ENCODE measurements around the gene BEST3.
A peak's percentile ranks its signal among the peaks of the same experiment; 100 is the strongest.

Gene BEST3

GRCh38 chr12:69698769-69699540 is at the start of gene BEST3:
TSS of gene BEST3 (minus strand) at chr12:69699303. CDS start at chr12:69697798, 1,505 bp downstream.
- Histone ChIP-seq H3K4me2 (ENCODE audit: low read depth, low read length) (peak within 1 kb of the TSS; percentile 51), H3F3A (ENCODE audit: insufficient read depth, low read length) (peaks cover 21% of the 10 kb centered on the region), H3K79me2 (ENCODE audit: low read length) (peaks cover 45% of the 10 kb centered on the region), H3K4me1 (ENCODE audit: low read length) (peaks cover 12% of the 10 kb centered on the region), H3K9me2 (replicated peaks; ENCODE audit: insufficient read depth, low read length) (no peaks in the 10 kb centered on the region), H3K27me3 (replicated peaks; ENCODE audit: insufficient read depth, low read length) (no peaks in the 10 kb centered on the region), H3K9ac (ENCODE audit: low read length) (peak within 1 kb of the TSS; percentile 83), H3K27ac (ENCODE audit: low read length) (peak within 1 kb of the TSS; percentile 92), H3K9me3 (replicated peaks; ENCODE audit: insufficient read depth, low read length) (no peaks in the 10 kb centered on the region), H2AFZ (ENCODE audit: low read length) (peak within 1 kb of the TSS; percentile 66), H3K4me3 (ENCODE audit: low read length) (peak within 1 kb of the TSS; percentile 76), H3K36me3 (replicated peaks; ENCODE audit: insufficient read depth, low read length) (no peaks in the 10 kb centered on the region), H4K20me1 (ENCODE audit: insufficient read depth, low read length) (no peaks in the 10 kb centered on the region)
- peak; percentile 93 for DNase-seq
- TF ChIP-seq EZH2 (optimal IDR thresholded peaks at IDR 0.05; ENCODE audit: low read depth, low read length) (no peak), CTCF (IDR thresholded peaks at IDR 0.05; ENCODE audit: low read length) (no peak), EZH2phosphoT487 (IDR thresholded peaks at IDR 0.05; ENCODE audit: low read length) (no peak)

- TF ChIP-seq EZH2phosphoT487 (IDR thresholded peaks at IDR 0.05; ENCODE audit: low read length) (no peak), CTCF (IDR thresholded peaks at IDR 0.05; ENCODE audit: low read length) (no peak), EZH2 (optimal IDR thresholded peaks at IDR 0.05; ENCODE audit: low read depth, low read length) (no peak)
- Histone ChIP-seq H3K9me3 (replicated peaks; ENCODE audit: insufficient read depth, low read length) (no peaks in the 10 kb centered on the region), H2AFZ (ENCODE audit: low read length) (no peak overlapping the region), H4K20me1 (ENCODE audit: insufficient read depth, low read length) (no peaks in the 10 kb centered on the region), H3K27me3 (replicated peaks; ENCODE audit: insufficient read depth, low read length) (no peaks in the 10 kb centered on the region), H3K36me3 (replicated peaks; ENCODE audit: insufficient read depth, low read length) (no peaks in the 10 kb centered on the region), H3F3A (ENCODE audit: insufficient read depth, low read length) (peaks cover 10% of the 10 kb centered on the region), H3K9ac (ENCODE audit: low read length) (no peak overlapping the region), H3K4me1 (ENCODE audit: low read length) (0 out of 2 replicates have a peak, but pooled peaks cover 6% of the 10 kb centered on the region), H3K4me3 (ENCODE audit: low read length) (no peak overlapping the region), H3K9me2 (replicated peaks; ENCODE audit: insufficient read depth, low read length) (no peaks in the 10 kb centered on the region), H3K27ac (ENCODE audit: low read length) (no peak overlapping the region), H3K4me2 (ENCODE audit: low read depth, low read length) (no peak overlapping the region), H3K79me2 (ENCODE audit: low read length) (peaks cover 68% of the 10 kb centered on the region)
- no peak for DNase-seq
Observed at GRCh38 chr12:69744109-69744508, 45.0 kb upstream of the BEST3 start.

- Histone ChIP-seq H3K9ac (ENCODE audit: low read length) (peak overlapping the region; percentile 66), H3K27ac (ENCODE audit: low read length) (peak overlapping the region; percentile 69), H3K4me3 (ENCODE audit: low read length) (peak overlapping the region; percentile 78), H3K4me1 (ENCODE audit: low read length) (0 out of 2 replicates have a peak, but pooled peaks cover 6% of the 10 kb centered on the region), H3K79me2 (ENCODE audit: low read length) (peaks cover 47% of the 10 kb centered on the region), H3K9me2 (replicated peaks; ENCODE audit: insufficient read depth, low read length) (no peaks in the 10 kb centered on the region), H4K20me1 (ENCODE audit: insufficient read depth, low read length) (no peaks in the 10 kb centered on the region), H3K27me3 (replicated peaks; ENCODE audit: insufficient read depth, low read length) (no peaks in the 10 kb centered on the region), H3K36me3 (replicated peaks; ENCODE audit: insufficient read depth, low read length) (no peaks in the 10 kb centered on the region), H3K4me2 (ENCODE audit: low read depth, low read length) (peak overlapping the region; percentile 67), H3F3A (ENCODE audit: insufficient read depth, low read length) (peaks cover 10% of the 10 kb centered on the region), H2AFZ (ENCODE audit: low read length) (peak overlapping the region; percentile 75), H3K9me3 (replicated peaks; ENCODE audit: insufficient read depth, low read length) (no peaks in the 10 kb centered on the region)
- no peak for TF ChIP-seq EZH2phosphoT487 (IDR thresholded peaks at IDR 0.05; ENCODE audit: low read length)
- TF ChIP-seq CTCF (IDR thresholded peaks at IDR 0.05; ENCODE audit: low read length), result no peak
- no peak for TF ChIP-seq EZH2 (optimal IDR thresholded peaks at IDR 0.05; ENCODE audit: low read depth, low read length)
- DNase-seq, result peak; percentile 66
Observed at GRCh38 chr12:69739287-69740191, 40.4 kb upstream of the BEST3 start.

All from MM.1S (cell line).